Measurements from ENCODE around the gene NOD2.

- TF ChIP-seq CTCF (conservative IDR thresholded peaks at IDR 0.05), result no peak
- TF ChIP-seq ZFX (IDR thresholded peaks at IDR 0.05), result no peak
Measured at GRCh38 chr16:50669741-50670140, 23.7 kb upstream of the NOD2 start.

All from C4-2B (cell line).